AG10803 (cell line): ENCODE measurements around the gene KRT4.

ENCODE experiments used
- DNase-seq: peaks from one replicate; pipeline ENCODE4 v3.0.0; 2010; ENCODE audit warnings: low read depth
- H3K4me3 ChIP-seq: 2 replicates; pipeline ENCODE4 v1.5.1; 2011; ENCODE audit warnings: mild to moderate bottlenecking, low read length, control low read depth
- CTCF ChIP-seq: conservative IDR thresholded peaks from 2 replicates; pipeline ENCODE4 v1.5.1; 2011; ENCODE audit warnings: mild to moderate bottlenecking, low read length, control low read depth, inconsistent platforms

KRT4 gene

DNA sequence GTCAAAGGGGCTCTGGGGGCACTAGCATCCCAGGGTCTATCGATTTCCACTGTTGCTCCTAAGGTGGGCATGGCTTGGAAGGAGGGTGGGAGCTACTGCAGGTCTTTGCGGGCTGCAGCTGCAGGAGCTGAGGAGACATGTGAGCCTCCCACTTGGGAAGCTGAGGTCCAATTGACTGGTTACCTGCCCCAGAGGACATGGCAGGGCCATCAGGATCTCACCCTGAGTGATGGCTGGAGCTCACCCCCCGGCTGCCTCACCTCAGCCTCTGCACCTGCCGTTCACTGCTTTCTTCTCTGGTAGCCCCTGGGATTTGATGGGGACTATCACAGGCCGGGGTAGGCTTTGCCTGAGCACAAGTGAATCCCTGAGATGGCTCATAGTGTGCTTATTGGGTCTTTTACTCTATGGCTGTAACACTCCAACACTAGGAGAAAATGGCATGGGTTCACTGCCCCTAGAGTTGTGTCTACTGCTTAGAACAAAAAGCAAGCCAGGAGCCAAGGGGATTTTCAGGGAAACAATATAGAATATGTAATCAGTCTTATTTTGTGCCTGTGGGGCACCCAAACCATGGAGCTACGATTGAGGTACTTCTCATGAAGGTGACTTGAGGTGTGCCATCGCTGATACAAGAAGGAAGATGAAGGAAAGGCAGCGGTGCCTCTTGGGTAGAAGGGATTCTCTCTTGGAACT lies 3.2 kb upstream of the KRT4 start:
- DNase-seq = no peak
- TF ChIP-seq CTCF = no peak
- no peak overlapping the region for H3K4me3 ChIP-seq

DNA sequence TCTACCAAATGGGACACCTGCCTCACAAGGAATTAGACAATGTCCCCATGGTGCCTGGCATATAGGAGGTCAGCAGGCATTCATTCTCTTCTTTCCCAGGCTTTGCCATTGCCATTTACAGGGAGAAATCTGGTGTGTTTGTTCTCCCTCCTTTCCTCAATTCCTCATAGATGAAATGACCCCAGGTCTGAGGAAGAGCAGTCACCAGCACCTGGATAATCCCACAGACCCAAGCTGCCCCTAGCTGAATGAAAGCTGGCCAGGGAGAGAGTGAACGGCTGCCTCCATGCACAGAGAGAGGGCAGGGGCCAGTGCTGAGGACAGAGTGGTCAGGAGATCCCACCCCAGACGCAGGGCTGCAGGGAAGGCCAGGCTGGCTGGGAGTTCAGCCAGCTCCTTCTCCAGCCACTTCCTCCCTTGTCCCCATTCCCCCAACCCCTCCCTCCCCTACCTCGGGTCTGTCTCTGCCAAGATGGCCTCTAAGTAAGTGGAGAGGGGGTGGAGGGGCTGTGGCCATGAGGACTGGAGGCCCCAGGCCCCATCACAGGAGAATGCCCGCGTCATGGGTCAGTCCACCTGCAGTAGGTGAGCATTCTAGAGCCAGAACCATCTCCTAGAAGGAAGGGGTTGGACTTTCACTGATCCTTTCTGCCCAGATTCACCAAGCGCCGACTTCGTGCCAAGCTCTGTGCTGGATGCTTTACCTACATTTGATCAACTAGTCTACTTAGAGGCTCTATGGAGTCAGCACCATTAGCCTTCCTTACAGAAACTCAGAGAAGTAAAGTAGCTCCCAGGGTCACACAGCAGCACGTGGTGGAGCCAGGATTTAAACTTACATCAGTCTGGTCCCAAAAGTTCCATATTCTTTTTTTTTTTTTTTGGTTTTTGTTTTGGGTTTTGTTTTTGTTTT lies 2.0 kb upstream of the KRT4 start:
- no peak for TF ChIP-seq CTCF
- no peak overlapping the region for H3K4me3 ChIP-seq
- DNase-seq = no peak

DNA sequence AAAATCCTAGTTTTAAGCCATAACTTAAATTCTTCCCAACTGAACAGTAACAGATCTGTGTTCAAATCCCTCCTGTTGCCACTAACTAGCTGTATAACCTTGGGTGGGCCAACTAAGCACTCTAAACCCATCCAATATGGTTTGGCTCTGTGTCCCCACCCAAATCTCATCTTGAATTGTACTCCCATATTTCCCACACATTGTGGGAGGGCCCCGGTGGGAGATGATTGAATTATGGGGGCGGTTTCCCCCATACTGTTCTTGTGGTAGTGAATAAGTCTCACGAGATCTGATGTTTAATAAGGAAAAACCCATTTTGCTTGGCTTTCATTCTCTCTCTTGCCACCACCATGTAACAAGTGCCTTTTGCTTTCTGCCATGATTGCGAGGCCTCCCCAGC lies 1.2 kb upstream of the KRT4 start:
- TF ChIP-seq CTCF = no peak
- no peak for DNase-seq
- no peak overlapping the region for H3K4me3 ChIP-seq

GRCh38 chr12:52814710-52815155 lies 817 bp upstream of the KRT4 start:
- DNase-seq = no peak
- TF ChIP-seq CTCF = no peak
- no peak overlapping the region for H3K4me3 ChIP-seq

DNA sequence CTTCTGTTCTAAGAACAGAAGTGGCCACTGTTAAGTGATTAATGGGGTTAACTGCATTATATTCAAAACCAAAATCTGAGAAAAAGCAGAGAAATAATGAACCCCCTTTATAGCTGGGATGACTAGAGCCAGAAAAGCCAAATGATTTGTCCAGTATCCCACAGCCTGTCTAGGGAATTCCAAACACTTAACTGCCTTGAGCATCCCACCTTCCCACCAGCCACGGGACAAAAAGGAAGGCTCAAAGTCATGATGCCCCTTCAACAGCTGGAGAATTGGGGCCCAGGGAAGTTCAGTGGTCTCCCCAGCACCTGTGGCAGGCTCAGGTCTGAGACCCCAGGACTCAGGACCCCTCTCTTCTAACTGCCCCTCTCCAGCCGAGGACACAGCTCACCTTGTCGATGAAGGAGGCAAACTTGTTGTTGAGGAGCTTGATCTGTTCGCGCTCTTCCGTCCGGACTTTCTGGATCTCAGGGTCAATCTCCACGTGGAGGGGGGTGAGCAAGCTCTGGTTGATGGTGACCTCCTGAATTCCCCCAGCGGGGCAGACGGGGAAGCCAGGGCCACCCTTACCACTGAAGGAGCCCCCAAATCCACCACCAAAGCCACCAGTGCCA lies 605 bp downstream of the KRT4 start:
- DNase-seq = no peak
- TF ChIP-seq CTCF = no peak

DNA sequence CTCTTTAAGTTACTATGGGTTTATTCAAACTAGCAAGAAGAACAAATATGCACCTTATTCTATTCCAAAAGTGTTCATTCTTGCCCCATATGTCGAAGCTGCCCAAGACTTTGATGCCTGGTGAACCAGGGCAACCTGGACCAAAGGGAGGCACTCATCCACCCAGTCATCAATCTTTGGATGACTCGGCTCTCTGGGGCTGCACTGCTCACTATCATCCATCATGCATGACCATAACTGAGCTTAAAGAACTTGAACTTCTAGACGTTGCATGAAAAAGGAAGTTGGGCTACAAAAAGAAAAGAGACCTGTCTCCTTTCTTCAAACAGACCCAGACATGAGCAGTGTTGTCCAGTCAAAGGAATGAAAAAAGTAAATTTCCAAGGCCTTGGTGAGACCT lies 1.2 kb downstream of the KRT4 start:
- no peak overlapping the region for H3K4me3 ChIP-seq
- TF ChIP-seq CTCF = no peak
- no peak for DNase-seq

More for the DNA sequence above, 605 bp downstream of the KRT4 start:
- no peak overlapping the region for H3K4me3 ChIP-seq

GRCh38 chr12:52812073-52812400 lies 1.9 kb downstream of the KRT4 start:
- no peak overlapping the region for H3K4me3 ChIP-seq
- no peak for DNase-seq
- TF ChIP-seq CTCF = no peak
